Urinary bladder (tissue), 4 donors: ENCODE data around the gene TSLP. TPM values are rescaled to one million over a fixed set of nuclear protein-coding genes. Genes with fewer than 3 reads are reported as not detected.

Source experiments
- DNase-seq: peaks from one replicate; pipeline ENCODE4 v3.0.0-alpha.2; 2015; ENCODE audit errors: extremely low spot score
- H3K27ac ChIP-seq: one replicate; pipeline ENCODE4 v1.5.1; 2013; ENCODE audit warnings: low read depth, mild to moderate bottlenecking, moderate library complexity
- H3K36me3 ChIP-seq: one replicate; pipeline ENCODE4 v1.6.1; 2013; ENCODE audit warnings: mild to moderate bottlenecking, moderate library complexity; ENCODE audit not compliant: insufficient read depth
- H3K4me1 ChIP-seq: one replicate; pipeline ENCODE4 v1.6.1; 2013; ENCODE audit warnings: mild to moderate bottlenecking, moderate library complexity; ENCODE audit not compliant: insufficient read depth
- H3K4me3 ChIP-seq: one replicate; pipeline ENCODE4 v1.5.1; 2013; ENCODE audit warnings: low read depth, low read length
- WGBS: extraction: QIAGEN DNeasy Blood & Tissue Kit; methylation state at CpG from one replicate; pipeline ENCODE4 v1.1.7; 2013; 5-methylcytosine and 5-hydroxymethylcytosine counted together
- polyA plus RNA-seq: library from polyadenylated mRNA; stranded (reverse); fragments of 200-250 nt; gene quantifications from one replicate; pipeline ENCODE4 v1.2.3, GENCODE V29; 2013
- total RNA-seq: library from RNA; depleted of rRNA; stranded (reverse); fragments of >200 nt; gene quantifications from one replicate; pipeline ENCODE4 v1.2.3, GENCODE V29; 2014
- donor health status: healthy with polysubstance abuse.
- donor health status: healthy.

The TSLP gene
- total and polyA plus RNA-seq, 2 donors = 2.4 to 2.8 TPM

DNA sequence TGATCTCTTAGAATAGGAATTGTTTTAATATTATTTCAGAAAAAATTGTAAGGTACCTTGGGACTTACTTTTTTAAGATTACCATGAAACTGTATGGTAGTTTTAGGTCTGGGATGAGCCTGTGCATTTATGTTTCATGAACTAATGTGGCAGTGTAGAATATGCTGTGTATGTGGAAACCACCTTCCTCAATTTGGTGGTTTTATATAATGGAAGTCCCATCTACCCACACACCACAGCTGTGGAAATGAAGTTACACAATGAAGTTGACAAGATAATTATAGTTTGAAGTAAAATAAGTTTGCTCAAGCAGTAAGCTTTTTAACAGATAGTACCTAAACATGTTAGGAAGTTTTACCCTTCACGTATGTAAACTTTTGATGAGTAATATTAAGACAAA is 45.0 kb downstream of the TSLP start:
- Histone ChIP-seq H3K4me3 (no peak overlapping the region), H3K4me1 (no peaks in the 10 kb centered on the region), H3K36me3 (peaks cover 9% of the 10 kb centered on the region), H3K27ac (no peak overlapping the region)
- 71% methylated on average over 1 of the region's 1 CpG for WGBS
- DNase-seq = no peak

DNA sequence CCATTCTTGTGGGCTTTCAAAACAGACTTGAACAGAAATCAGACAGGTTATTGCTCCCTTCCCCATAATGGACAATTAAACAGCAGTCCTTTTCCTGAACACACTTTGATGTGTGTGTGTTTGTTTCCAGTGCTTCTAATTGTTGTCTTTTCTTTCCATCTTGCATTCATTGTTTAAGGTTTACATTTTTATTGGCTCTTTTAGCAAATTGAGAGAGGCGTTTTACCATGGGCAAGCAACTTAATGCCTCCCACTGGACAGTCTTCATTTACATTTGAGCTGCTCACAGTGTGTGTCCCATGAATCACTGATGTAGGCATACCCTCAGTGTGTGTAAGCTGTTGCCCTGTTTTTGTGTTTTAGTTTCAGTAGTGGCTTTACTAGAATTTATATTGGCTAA is 45.6 kb downstream of the TSLP start:
- WGBS = 66% methylated on average over 1 of the region's 1 CpG
- no peak for DNase-seq
- H3K4me1 ChIP-seq = no peaks in the 10 kb centered on the region
- peaks cover 9% of the 10 kb centered on the region for H3K36me3 ChIP-seq
- H3K4me3 ChIP-seq = no peak overlapping the region
- no peak overlapping the region for H3K27ac ChIP-seq

GRCh38 chr5:111119221-111119620 is 47.7 kb downstream of the TSLP start:
- Histone ChIP-seq H3K4me3 (no peak overlapping the region), H3K4me1 (no peaks in the 10 kb centered on the region), H3K27ac (no peak overlapping the region), H3K36me3 (peaks cover 9% of the 10 kb centered on the region)
- 26% methylated on average over 2 of the region's 2 CpGs for WGBS
- no peak for DNase-seq

DNA sequence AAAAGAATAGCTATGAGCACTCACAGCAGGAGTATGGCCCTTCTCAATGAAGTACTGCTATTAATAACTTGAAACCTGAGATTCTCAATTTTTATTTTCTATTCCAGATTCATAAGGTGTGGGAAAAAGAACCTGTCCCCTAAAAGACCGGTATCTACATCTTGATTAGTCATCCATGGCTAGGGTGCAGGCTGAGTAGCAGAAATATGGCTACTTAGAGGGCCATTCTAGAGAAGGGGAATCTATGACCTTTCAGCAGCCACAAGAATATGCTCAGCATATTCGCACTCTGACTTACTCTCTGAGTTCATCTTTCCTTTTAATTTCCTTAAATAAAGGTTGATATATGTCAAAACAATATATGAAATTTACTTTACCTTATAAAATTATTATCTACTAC is 48.3 kb downstream of the TSLP start:
- Histone ChIP-seq H3K36me3 (peaks cover 9% of the 10 kb centered on the region), H3K4me1 (no peaks in the 10 kb centered on the region), H3K4me3 (no peak overlapping the region), H3K27ac (no peak overlapping the region)
- WGBS = 97% methylated on average over 2 of the region's 2 CpGs
- DNase-seq = no peak

DNA sequence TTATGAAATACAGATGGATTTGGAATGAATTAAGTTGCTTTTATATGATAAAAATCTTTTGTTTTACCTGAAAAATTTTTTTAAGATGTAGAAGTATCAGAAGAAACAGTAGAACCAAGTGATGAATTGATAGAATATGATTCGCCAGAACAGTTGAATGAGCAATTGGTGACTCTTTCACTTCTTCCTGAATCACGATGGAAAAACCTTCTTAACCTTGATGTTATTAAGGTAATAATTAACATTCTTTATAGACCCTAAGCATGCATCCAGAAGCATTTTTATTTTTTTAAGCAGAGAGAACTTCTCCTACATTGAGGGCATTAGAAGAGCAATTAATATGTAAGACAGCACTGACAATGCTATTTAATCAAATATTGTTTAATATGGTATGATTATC is 49.4 kb downstream of the TSLP start:
- WGBS = 90% methylated on average over 2 of the region's 2 CpGs
- Histone ChIP-seq H3K27ac (no peak overlapping the region), H3K36me3 (peaks cover 12% of the 10 kb centered on the region), H3K4me3 (no peak overlapping the region), H3K4me1 (no peaks in the 10 kb centered on the region)
- DNase-seq = no peak

GRCh38 chr5:111121926-111122325 is 50.4 kb downstream of the TSLP start:
- Histone ChIP-seq H3K27ac (no peak overlapping the region), H3K36me3 (peaks cover 13% of the 10 kb centered on the region), H3K4me3 (no peak overlapping the region), H3K4me1 (no peaks in the 10 kb centered on the region)
- no peak for DNase-seq

GRCh38 chr5:111122398-111122797 is 50.9 kb downstream of the TSLP start:
- Histone ChIP-seq H3K4me1 (no peaks in the 10 kb centered on the region), H3K27ac (no peak overlapping the region), H3K36me3 (peaks cover 11% of the 10 kb centered on the region), H3K4me3 (no peak overlapping the region)
- WGBS = 49% methylated on average over 2 of the region's 2 CpGs
- DNase-seq = no peak

DNA sequence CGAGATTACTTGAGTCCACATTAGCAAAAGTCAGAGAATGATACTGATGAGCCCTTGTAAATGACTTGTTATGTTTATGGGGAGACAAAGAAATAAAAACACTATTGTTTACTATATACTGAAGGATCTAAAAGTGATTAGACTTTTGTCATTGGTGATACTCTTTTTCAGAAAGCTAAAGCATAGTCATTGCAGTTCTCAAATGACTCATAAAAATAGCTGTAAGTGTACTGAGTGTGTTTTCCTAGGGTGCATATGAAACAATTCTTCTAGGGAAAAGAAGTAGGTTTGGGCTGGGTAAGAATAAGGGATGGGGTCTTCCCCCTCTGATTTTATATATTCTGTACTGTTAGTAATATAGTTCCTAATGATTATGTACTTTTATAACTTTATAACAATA is 53.3 kb downstream of the TSLP start:
- Histone ChIP-seq H3K27ac (no peak overlapping the region), H3K4me3 (no peak overlapping the region), H3K4me1 (no peaks in the 10 kb centered on the region), H3K36me3 (peaks cover 8% of the 10 kb centered on the region)
- DNase-seq = no peak
- 90% methylated on average over 1 of the region's 1 CpG for whole genome bisulfite sequencing

- H3K27ac ChIP-seq = no peak overlapping the region
- no peak for DNase-seq
- no peak overlapping the region for H3K4me3 ChIP-seq
- 91% methylated on average over 3 of the region's 3 CpGs for WGBS
- H3K36me3 ChIP-seq = peaks cover 8% of the 10 kb centered on the region
- no peaks in the 10 kb centered on the region for H3K4me1 ChIP-seq
Measured at GRCh38 chr5:111126896-111127295, 55.4 kb downstream of the TSLP start.

Other genes starting within 250 kb of the TSLP start
- gene WDR36, start 20.6 kb downstream of the TSLP start, total RNA-seq = 74.5 TPM
- gene WDR36, start 20.6 kb downstream of the TSLP start, polyA plus RNA-seq = 7.3 TPM
- 30.9 TPM for gene CAMK4, start 152.7 kb downstream of the TSLP start, total RNA-seq
- 1.2 TPM for gene CAMK4, start 152.7 kb downstream of the TSLP start, polyA plus RNA-seq